Fibroblast of the aortic adventitia (primary cell): ENCODE data around the gene LSM4. TPM values are rescaled to one million over a fixed set of nuclear protein-coding genes. Genes with fewer than 3 reads are reported as not detected.

Experiments used
- DNase-seq: peaks from one replicate; pipeline ENCODE4 v3.0.0-alpha.2; 2010; ENCODE audit warnings: low read depth
- H3K4me3 ChIP-seq: 2 replicates; pipeline ENCODE4 v1.5.1; 2011; ENCODE audit warnings: low read depth, mild to moderate bottlenecking, control low read depth, low read length, moderate library complexity
- CTCF ChIP-seq: IDR thresholded peaks from 2 replicates; pipeline ENCODE4 v1.5.1; 2011; ENCODE audit warnings: mild to moderate bottlenecking, low read length, control low read depth, inconsistent platforms; ENCODE audit not compliant: insufficient read depth
- total RNA-seq: library from RNA; depleted of rRNA; stranded (reverse); fragments of >200 nt; gene quantifications from 2 replicates; pipeline ENCODE4 v1.2.3, GENCODE V29; 2012; ENCODE audit warnings: low replicate concordance

The LSM4 gene
- total RNA-seq, 1 donor: 113 TPM

- DNase-seq: peak; percentile 40
- no peak overlapping the region for H3K4me3 ChIP-seq
- TF ChIP-seq CTCF: no peak
Measured at GRCh38 chr19:18290302-18291018, 32.4 kb downstream of the LSM4 start.

GRCh38 chr19:18289471-18290301 lies 33.2 kb downstream of the LSM4 start:
- TF ChIP-seq CTCF: no peak
- DNase-seq: peak; percentile 15
- no peak overlapping the region for H3K4me3 ChIP-seq

GRCh38 chr19:18287836-18288772 lies 34.8 kb downstream of the LSM4 start:
- H3K4me3 ChIP-seq: no peak overlapping the region
- no peak for TF ChIP-seq CTCF
- DNase-seq: no peak

- H3K4me3 ChIP-seq: no peak overlapping the region
- no peak for TF ChIP-seq CTCF
- no peak for DNase-seq
Measured at GRCh38 chr19:18286973-18287635, 35.8 kb downstream of the LSM4 start.

- TF ChIP-seq CTCF: no peak
- no peak for DNase-seq
- H3K4me3 ChIP-seq: no peak overlapping the region
Measured at GRCh38 chr19:18284712-18285360, 38.0 kb downstream of the LSM4 start.
